H1 (cell line): ENCODE measurements around the gene RHOH. TPM values are rescaled to one million over a fixed set of nuclear protein-coding genes. Genes with fewer than 3 reads are reported as not detected.

ENCODE experiments used
- CBX5 ChIP-seq: fragments of 300-800, 300-1000 bp; sonication (generic); IDR thresholded peaks from 2 replicates; pipeline ENCODE4 v1.7.1; 2016; ENCODE audit warnings: antibody characterized with exemption, low read length, low read depth
- CHD7 ChIP-seq: fragments of 300-600 bp; sonication (generic); IDR thresholded peaks from 2 replicates; pipeline ENCODE4 v1.7.1; 2012; ENCODE audit warnings: low read length, moderate library complexity, mild to moderate bottlenecking, inconsistent platforms; ENCODE audit not compliant: insufficient replicate concordance
- JUND ChIP-seq: IDR thresholded peaks from 2 replicates; pipeline ENCODE4 v1.6.1; 2011; ENCODE audit warnings: mild to moderate bottlenecking, improper control_type of control experiment, low read length
- SAP30 ChIP-seq: fragments of 300-600 bp; sonication (generic); IDR thresholded peaks from 2 replicates; pipeline ENCODE4 v1.7.1; 2012; ENCODE audit warnings: low read length, moderate library complexity, mild to moderate bottlenecking, inconsistent platforms; ENCODE audit not compliant: insufficient read depth, insufficient replicate concordance
- TCF12 ChIP-seq: IDR thresholded peaks from 2 replicates; pipeline ENCODE4 v1.6.1; 2011; ENCODE audit warnings: low read depth, mild to moderate bottlenecking, low read length
- polyA plus RNA-seq, 7 experiments: library from polyadenylated mRNA; depleted of rRNA in 3 of 7; stranded (reverse) in 5 of 7; unstranded in 2 of 7; fragments of >200 nt in 5 of 7; fragments of 200-250 nt in 2 of 7; gene quantifications; 1 replicate in 5 of 7; 2 replicates in 1 of 7; 4 replicates in 1 of 7; pipeline versions ENCODE4 v1.2.1 to v1.2.3, GENCODE V29; 2011 to 2013; ENCODE audit warnings: missing spikeins in 2 of 7, mixed read lengths in 2 of 7
- total RNA-seq: library from RNA; stranded (reverse); fragmentation: NEBNext Ultra II Directional; extraction: Animal tissue kit (Norgen Biotek cat#: 25700); gene quantifications from 2 replicates; pipeline ENCODE4 v1.2.1, GENCODE V29; 2021

The RHOH gene
- total and polyA plus RNA-seq, 2 of the 8 experiments (the other 6 are each of a cell fraction or from before 2014, with no cell fraction given) = 5.9 to 6.9 TPM

- TF ChIP-seq CHD7 = no peak
- no peak for TF ChIP-seq TCF12
- TF ChIP-seq SAP30 = no peak
- TF ChIP-seq JUND = no peak
- TF ChIP-seq CBX5 = no peak
Observed at GRCh38 chr4:40262861-40263260, 66.0 kb downstream of the RHOH start (continued).
